GM23248 (cell line): ENCODE data around the gene NF1.

Experiments
- EZH2 ChIP-seq: fragments of 200-600 bp; sonication (generic); IDR thresholded peaks from 2 replicates; pipeline ENCODE4 v1.6.1; 2018; ENCODE audit warnings: antibody characterized with exemption, mild to moderate bottlenecking; ENCODE audit not compliant: insufficient read depth, poor library complexity, severe bottlenecking
- EZH2phosphoT487 ChIP-seq: fragments of 200-600 bp; sonication (generic); IDR thresholded peaks from 2 replicates; pipeline ENCODE4 v1.6.1; 2018; ENCODE audit warnings: antibody characterized with exemption, moderate library complexity, mild to moderate bottlenecking, low read depth; ENCODE audit not compliant: insufficient read depth

- TF ChIP-seq EZH2 = no peak
- TF ChIP-seq EZH2phosphoT487 = no peak
Measured at GRCh38 chr17:31425282-31426040, 330.7 kb downstream of the NF1 start.
